Measurements from ENCODE around the gene BLTP2.

The BLTP2 gene

DNA sequence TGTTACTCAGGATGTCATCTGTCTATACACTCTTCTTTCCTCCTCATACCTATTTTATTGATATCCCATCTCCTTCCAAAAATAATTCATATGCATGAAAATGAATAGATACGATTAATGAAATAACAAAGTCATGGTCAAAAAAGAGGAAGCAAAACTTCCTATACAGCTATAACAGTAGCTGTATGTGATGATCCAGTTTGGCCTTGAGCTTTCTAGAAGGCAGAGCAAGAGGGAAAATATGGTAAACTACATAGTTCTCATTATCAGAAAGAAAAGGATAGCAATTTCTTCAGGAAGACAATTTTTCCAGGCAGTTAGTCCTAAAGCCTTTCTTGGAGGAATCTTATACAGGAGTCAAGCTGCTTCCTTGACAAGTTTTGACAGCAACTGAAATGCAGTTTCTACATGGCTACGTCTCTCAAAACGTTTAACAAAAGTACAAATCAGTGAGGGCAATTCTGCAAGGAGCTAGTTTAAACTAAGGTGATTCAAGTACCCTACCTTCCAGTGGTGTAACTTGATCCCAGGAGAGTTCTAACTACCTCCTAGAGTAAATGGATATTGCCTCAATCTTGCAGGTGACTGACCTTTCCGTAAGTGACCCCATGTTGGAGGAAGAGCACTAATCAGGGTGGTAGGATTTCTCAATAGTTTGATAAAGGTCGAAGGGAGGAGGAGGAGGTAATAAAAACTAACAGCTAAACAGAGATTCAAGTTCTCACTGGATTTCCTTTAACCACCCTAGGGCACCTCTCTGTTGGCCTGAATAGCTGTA lies 47.2 kb downstream of the BLTP2 start:
- no peak for DNase-seq
